ENCODE measurements around the gene UBR1.

DNA sequence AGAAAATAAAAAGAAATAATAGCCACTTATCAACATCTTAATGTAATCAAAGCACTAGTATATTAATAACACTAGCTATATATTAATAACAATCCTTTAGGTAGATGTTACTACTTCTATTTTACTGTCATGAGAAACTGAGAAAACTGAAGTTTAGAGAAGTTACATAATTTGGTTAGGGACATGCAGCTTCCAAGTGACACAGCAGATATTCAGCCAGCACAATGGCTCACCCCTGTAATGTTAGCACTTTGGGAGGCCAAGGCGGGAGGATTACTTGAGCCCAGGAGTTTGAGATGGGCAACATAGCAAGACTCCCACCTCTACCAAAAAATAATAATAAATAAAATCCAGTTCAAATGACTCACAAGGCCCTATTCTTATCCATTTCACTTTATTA is 1.9 kb upstream of the UBR1 start:
- TF ChIP-seq EZH2 (IDR thresholded peaks at IDR 0.05; ENCODE audit: low read depth, unreplicated experiment) (no peak), NANOG (IDR thresholded peaks at IDR 0.05; ENCODE audit: borderline replicate concordance) (no peak), ETS1 (IDR thresholded peaks at IDR 0.05) (no peak), EZH2phosphoT487 (IDR thresholded peaks at IDR 0.05; ENCODE audit: unreplicated experiment) (no peak), CREB1 (CRISPR knock-in tag; IDR thresholded peaks at IDR 0.05; ENCODE audit: low read depth) (no peak), POLR2AphosphoS5 (IDR thresholded peaks at IDR 0.05; ENCODE audit: low read depth) (no peak), REST (IDR thresholded peaks at IDR 0.05; ENCODE audit: unreplicated experiment) (no peak), ZNF462 (CRISPR knock-in tag; IDR thresholded peaks at IDR 0.05) (no peak), JUNB (IDR thresholded peaks at IDR 0.05; ENCODE audit: unreplicated experiment) (no peak), ZNF331 (CRISPR knock-in tag; IDR thresholded peaks at IDR 0.05; ENCODE audit: low read depth) (no peak)
- TF ChIP-seq, protein P1, sequence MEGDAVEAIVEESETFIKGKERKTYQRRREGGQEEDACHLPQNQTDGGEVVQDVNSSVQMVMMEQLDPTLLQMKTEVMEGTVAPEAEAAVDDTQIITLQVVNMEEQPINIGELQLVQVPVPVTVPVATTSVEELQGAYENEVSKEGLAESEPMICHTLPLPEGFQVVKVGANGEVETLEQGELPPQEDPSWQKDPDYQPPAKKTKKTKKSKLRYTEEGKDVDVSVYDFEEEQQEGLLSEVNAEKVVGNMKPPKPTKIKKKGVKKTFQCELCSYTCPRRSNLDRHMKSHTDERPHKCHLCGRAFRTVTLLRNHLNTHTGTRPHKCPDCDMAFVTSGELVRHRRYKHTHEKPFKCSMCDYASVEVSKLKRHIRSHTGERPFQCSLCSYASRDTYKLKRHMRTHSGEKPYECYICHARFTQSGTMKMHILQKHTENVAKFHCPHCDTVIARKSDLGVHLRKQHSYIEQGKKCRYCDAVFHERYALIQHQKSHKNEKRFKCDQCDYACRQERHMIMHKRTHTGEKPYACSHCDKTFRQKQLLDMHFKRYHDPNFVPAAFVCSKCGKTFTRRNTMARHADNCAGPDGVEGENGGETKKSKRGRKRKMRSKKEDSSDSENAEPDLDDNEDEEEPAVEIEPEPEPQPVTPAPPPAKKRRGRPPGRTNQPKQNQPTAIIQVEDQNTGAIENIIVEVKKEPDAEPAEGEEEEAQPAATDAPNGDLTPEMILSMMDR (conservative IDR thresholded peaks at IDR 0.05; ENCODE audit: low read depth in 2 of 2), result no peak
